Epithelial cell of esophagus (primary cell): ENCODE data around the gene ACYP2.

Experiments used
- DNase-seq: peaks from one replicate; pipeline ENCODE4 v3.0.0; 2010; ENCODE audit warnings: low read depth
- H3K4me3 ChIP-seq: 2 replicates; pipeline ENCODE4 v1.5.1; 2011; ENCODE audit warnings: mild to moderate bottlenecking, low read length, control low read depth
- CTCF ChIP-seq: IDR thresholded peaks from 2 replicates; pipeline ENCODE4 v1.5.1; 2011; ENCODE audit warnings: low read depth, mild to moderate bottlenecking, low read length, control low read depth, inconsistent platforms; ENCODE audit not compliant: insufficient read depth; ENCODE audit errors: missing control alignments

ACYP2 gene

DNA sequence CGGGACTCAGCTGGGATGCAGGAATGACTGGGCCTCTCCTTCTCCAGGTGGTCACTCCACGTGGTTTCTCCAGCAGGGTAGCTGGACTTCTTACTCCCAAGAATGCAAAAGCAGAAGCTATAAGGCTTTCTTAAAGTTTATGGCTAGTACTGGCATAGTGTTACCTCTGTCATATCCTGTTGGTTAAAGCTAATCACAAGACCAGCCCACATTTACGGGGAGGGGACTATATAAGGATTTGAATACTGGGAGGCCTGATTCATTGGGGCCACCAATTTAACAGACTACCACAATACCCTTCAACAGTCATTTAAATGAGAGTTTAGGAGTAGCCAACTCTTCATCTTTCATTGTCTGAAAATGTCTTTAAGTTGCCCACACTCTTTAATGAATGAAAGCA, 235.0 kb downstream of the ACYP2 start:
- DNase-seq, result no peak
- no peak for TF ChIP-seq CTCF

DNA sequence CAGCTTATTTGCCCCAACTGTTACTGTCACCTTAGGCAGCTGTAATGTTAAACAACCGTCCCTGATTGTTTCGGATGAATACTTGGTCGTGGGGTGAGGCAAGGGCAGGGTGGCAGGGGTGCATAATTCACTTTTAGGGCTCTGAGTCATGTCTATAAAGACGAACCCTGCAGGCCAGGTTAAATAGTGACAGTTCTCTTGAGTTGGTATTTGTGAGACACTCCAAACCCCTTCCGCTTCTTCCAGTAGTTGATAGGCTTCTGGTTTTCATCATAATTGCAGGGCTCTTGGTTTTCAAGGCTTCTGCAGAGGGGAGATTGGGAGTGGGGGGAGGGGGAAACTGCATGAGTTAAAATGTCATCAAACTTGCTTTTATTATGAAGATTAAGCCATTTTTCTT, 237.8 kb downstream of the ACYP2 start:
- H3K4me3 ChIP-seq, result no peak overlapping the region
- DNase-seq, result no peak
- no peak for TF ChIP-seq CTCF

More for the DNA sequence above, 235.0 kb downstream of the ACYP2 start:
- H3K4me3 ChIP-seq, result no peak overlapping the region
